CD4-positive, alpha-beta T cell treated with Interleukin-15 for 1 hour (primary cell): ENCODE results near the gene CRLF1.

Experiments used
- DNase-seq: peaks from one replicate; pipeline ENCODE4 v3.0.0-alpha.2; 2020

CRLF1 gene

DNA sequence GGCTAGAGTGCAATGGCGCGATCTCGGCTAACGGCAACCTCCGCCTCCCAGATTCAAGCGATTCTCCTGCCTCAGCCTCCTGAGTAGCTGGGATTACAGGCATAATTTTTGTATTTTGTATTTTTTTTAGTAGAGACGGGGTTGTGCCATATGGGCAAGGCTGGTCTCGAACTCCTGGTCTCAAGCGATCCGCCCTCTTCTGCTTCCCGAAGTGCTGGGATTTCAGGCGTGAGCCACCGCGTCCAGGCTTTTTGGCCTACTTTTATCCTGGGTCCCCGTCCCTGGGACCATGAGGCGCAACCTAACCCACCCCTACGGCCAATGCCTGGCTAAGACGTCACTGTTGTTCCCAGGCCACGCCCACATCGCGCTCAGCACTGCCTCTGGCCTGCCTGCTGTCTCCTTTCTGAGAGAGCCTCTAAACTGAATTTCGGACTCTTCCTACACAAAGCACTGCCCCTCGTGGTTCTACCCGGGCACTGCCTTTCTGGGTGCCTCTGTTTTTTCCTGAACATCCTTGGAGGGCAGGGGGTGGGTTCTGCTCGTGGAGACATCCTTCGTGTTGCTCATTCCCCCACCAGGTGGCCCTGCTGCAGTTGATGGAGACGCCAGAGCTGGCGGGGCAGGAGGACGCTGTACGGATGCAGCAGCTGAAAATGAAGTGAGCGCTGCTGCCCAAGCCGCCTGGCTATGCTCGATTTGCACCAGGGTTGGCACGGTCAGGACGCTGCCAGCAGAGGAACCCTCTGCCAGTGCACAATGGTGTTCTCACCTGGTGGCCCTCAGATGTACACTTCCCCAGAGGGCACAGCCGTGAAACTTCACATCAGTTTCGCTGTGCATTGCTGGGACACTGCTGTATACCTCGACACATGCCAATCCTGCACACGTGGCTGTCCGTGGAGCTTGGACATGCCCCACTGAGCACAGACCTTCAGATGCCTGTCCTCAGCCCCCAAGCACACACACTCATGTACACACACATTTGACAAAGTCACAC is 16.0 kb downstream of the CRLF1 start:
- DNase-seq, result peak; percentile 47

GRCh38 chr19:18589380-18590272 is 17.0 kb downstream of the CRLF1 start:
- DNase-seq, result peak; percentile 69

- DNase-seq, result peak; percentile 88
These were observed 17.8 kb downstream of the CRLF1 start, which contains the start of gene REX1BD for GRCh38 chr19:18588611-18589379. Gene REX1BD (plus strand): TSS chr19:18588798. CDS start chr19:18588802, 4 bp downstream.

GRCh38 chr19:18587962-18588610 is 18.5 kb downstream of the CRLF1 start:
- no peak for DNase-seq

DNA sequence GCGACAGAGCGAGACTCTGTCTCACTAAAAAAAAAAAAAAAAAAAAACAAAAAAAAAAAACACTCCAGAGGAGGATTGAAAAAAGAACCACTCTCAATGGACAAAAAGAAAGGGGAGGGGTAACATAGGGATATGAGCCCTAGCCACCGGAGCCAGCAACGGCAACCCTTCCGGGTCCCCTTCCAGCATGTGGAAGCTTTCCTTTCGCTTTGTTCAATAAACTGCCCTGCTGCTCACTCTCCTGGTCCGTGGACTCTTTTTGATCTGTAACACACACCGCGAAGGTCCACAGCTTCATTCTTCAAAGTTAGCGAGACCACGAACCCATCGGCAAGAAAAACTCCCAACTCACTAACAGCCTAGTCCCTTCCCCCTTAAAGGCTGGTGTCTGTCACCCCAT is 19.0 kb downstream of the CRLF1 start:
- no peak for DNase-seq

- no peak for DNase-seq
These were observed 20.3 kb downstream of the CRLF1 start for GRCh38 chr19:18586306-18586705.

DNA sequence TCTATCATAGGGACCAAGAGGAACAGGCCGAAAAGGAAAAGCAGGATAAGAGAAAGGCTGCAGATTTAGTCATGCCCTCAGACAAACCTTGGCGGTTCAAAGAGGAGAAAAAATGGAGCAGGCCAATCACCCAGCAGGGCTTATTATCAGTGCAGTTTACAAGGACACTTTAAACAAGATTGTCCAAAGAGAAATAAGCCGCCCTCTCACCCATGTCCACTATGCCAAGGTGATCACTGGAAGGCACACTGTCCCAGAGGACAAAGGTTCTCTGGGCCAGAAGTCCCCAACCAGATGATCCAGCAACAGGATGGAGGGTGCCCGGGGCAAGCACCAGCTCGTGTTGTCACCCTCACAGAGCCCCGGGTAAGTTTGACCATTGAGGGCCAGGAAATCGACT is 26.3 kb downstream of the CRLF1 start:
- no peak for DNase-seq

- no peak for DNase-seq
These were observed 29.2 kb downstream of the CRLF1 start for GRCh38 chr19:18577365-18577914.

- DNase-seq, result no peak
These were observed 30.2 kb downstream of the CRLF1 start for GRCh38 chr19:18576383-18576782.

DNA sequence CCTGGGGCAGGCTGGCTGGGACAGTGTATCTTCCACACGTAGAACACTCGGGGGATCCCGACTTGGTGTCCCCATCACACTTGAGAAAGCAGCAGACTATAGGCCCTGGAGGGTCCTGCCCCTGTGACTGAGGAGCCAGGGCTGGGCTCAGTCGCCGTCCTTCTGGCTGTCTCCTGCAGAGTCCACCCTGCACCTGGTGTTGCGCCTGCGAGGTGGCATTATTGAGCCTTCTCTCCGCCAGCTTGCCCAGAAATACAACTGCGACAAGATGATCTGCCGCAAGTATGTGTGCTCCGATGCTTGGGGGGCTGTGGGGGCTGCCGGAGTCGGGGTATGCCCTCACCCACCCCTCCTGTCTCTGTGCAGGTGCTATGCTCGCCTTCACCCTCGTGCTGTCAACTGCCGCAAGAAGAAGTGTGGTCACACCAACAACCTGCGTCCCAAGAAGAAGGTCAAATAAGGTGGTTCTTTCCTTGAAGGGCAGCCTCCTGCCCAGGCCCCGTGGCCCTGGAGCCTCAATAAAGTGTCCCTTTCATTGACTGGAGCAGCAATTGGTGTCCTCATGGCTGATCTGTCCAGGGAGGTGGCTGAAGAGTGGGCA is 31.8 kb downstream of the CRLF1 start:
- no peak for DNase-seq

- peak; percentile 98 for DNase-seq
These were observed 34.8 kb downstream of the CRLF1 start, which contains the start of gene UBA52 for GRCh38 chr19:18571564-18572344. Gene UBA52 (plus strand): TSS chr19:18571857. CDS start chr19:18573301, 1,444 bp downstream.

DNA sequence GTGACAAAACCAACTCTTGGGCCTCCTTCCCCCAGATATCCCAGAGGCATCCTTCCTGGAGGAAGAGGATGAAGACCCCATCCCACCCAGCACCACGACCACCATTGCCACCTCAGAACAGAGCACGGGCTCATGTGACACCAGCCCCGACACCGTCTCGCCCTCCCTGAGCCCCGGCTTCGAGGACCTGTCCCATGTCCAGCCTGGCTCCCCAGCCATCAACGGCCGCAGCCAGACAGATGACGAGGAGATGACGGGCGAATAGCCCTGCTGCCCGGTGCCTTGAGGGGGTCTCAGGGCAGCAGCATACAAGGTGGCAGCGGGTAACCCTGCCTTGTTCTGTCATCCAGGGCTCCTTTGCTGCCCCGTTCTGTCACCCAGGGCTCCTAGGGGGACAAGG is 38.2 kb downstream of the CRLF1 start:
- DNase-seq, result no peak

GRCh38 chr19:18566953-18567352 is 39.6 kb downstream of the CRLF1 start:
- no peak for DNase-seq

DNA sequence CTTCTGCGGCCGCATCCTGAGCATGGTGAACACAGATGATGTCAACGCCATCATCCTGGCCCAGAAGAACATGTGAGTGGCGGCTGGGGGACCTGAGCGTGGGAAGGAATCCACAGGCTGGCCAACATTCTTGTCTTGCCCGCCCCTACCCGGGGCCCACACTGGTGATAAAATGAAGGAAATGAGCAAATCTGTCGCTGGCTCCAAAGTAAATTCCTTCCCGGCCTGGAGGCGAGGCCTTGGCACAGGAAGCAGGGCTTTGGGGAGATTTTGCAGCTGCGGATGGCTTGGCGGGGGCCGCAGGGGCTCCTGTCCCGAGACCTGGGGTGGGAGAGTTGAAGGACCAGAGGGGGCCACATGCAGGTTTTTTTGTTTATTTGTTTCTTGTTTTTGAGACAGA is 44.5 kb downstream of the CRLF1 start:
- no peak for DNase-seq

DNA sequence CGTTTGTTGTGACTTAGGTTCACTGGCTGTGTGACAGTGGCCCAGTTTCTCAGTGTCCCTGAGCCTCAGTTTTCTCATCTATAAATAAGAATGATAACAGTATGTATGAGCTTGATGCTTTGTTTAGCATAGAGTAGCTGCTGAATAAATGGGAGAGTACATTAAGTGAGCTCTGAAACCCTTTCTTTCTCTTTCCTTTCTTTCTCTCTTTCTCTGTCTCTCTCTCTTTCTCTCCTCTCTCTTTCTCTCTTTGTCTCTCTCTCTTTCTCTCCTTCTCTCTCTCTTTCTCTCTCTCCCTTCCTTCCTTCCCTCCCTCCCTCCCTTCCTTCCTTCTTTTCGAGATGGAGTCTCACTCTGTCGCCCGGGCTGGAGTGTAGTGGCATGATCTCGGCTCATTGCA is 46.9 kb downstream of the CRLF1 start:
- DNase-seq, result no peak

DNA sequence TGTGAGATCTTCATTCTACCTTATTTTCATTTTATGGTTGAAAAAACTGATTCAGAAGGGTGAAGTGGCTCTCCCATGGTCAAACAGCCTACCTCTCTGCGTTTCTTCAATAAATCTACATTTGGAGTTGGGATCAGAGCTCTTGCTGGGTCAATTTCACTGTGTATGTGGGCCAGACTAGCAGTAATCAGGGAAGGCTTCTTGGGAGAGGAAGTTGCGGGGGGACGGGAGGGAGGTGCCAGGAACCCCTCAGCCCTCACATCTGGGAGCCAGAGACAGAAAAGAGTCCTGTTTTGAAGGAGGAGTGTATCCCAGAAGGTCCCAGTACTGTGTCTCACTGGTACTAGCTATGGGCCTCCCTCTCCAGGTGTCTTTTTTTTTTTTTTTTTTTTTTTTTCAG is 48.0 kb downstream of the CRLF1 start:
- no peak for DNase-seq

- DNase-seq, result no peak
These were observed 48.4 kb downstream of the CRLF1 start for GRCh38 chr19:18558202-18558555.

- DNase-seq, result peak; percentile 99
These were observed 49.0 kb downstream of the CRLF1 start, which contains the start of gene KXD1 for GRCh38 chr19:18557411-18558201. Gene KXD1 (plus strand): TSS chr19:18557870. CDS start chr19:18562057, 4,187 bp downstream.

DNA sequence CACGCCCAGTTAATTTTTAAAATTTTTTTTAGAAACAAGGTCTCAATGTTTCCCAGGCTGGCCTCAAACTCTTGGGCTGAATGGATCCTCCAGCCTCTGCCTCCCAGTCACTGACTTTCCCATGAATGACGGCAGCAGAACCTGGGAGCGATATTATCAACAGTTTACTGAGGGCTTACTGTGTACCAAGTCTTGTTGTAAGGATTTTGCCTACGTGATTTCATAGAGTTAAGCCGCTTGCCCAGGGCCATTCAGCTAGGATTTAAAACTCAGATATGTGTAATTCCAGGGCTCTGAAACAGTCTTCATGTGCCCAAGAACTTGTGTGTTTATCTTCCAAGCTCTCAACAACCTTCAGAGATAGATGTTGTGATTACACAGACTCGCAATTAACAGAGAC is 55.0 kb downstream of the CRLF1 start:
- DNase-seq, result no peak
